SK-N-SH (cell line): Measurements from ENCODE around the gene PADI2.

Source experiments
- EZH2phosphoT487 ChIP-seq: fragments of 200-600 bp; sonication (generic); IDR thresholded peaks from 2 replicates; pipeline ENCODE4 v1.6.1; 2017; ENCODE audit warnings: low read depth, mixed run types, mild to moderate bottlenecking, antibody characterized with exemption, moderate library complexity, borderline replicate concordance
- FOSL2 ChIP-seq: IDR thresholded peaks from 2 replicates; pipeline ENCODE4 v1.4.0; 2012; ENCODE audit warnings: low read depth, mild to moderate bottlenecking, moderate library complexity, borderline replicate concordance
- POLR2AphosphoS5 ChIP-seq: IDR thresholded peaks from 2 replicates; pipeline ENCODE4 v1.6.1; 2012; ENCODE audit warnings: low read depth, low read length
- RAD21 ChIP-seq: IDR thresholded peaks from 2 replicates; pipeline ENCODE4 v1.6.1; 2012; ENCODE audit warnings: mild to moderate bottlenecking, low read length
- RCOR1 ChIP-seq: fragments of 150-350 bp; IDR thresholded peaks from 2 replicates; pipeline ENCODE4 v1.6.1; 2017; ENCODE audit warnings: antibody characterized with exemption, low read length
- TAF1 ChIP-seq: IDR thresholded peaks from 2 replicates; pipeline ENCODE4 v1.6.1; 2012; ENCODE audit warnings: low read depth, mild to moderate bottlenecking, low read length, moderate library complexity, borderline replicate concordance
- USF2 ChIP-seq: fragments of 150-350 bp; IDR thresholded peaks from 2 replicates; pipeline ENCODE4 v1.6.1; 2017; ENCODE audit warnings: antibody characterized with exemption, low read length, low read depth, borderline replicate concordance
- TF ChIP-seq, protein P1 (sequence below): IDR thresholded peaks from 2 replicates; pipeline ENCODE4 v1.4.0; 2012; ENCODE audit warnings: low read depth, borderline replicate concordance
- TF ChIP-seq, protein P2 (sequence below): fragments of 200-600 bp; sonication (generic); IDR thresholded peaks from 2 replicates; pipeline ENCODE4 v1.6.1; 2017; ENCODE audit warnings: antibody characterized with exemption, mild to moderate bottlenecking, moderate library complexity
- TF ChIP-seq, protein P3 (sequence below): IDR thresholded peaks from 2 replicates; pipeline ENCODE4 v1.6.1; 2012; ENCODE audit warnings: mild to moderate bottlenecking, low read depth, low read length, moderate library complexity

- TF ChIP-seq, protein P1, sequence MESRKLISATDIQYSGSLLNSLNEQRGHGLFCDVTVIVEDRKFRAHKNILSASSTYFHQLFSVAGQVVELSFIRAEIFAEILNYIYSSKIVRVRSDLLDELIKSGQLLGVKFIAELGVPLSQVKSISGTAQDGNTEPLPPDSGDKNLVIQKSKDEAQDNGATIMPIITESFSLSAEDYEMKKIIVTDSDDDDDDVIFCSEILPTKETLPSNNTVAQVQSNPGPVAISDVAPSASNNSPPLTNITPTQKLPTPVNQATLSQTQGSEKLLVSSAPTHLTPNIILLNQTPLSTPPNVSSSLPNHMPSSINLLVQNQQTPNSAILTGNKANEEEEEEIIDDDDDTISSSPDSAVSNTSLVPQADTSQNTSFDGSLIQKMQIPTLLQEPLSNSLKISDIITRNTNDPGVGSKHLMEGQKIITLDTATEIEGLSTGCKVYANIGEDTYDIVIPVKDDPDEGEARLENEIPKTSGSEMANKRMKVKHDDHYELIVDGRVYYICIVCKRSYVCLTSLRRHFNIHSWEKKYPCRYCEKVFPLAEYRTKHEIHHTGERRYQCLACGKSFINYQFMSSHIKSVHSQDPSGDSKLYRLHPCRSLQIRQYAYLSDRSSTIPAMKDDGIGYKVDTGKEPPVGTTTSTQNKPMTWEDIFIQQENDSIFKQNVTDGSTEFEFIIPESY: no peak
- TF ChIP-seq, protein P2, sequence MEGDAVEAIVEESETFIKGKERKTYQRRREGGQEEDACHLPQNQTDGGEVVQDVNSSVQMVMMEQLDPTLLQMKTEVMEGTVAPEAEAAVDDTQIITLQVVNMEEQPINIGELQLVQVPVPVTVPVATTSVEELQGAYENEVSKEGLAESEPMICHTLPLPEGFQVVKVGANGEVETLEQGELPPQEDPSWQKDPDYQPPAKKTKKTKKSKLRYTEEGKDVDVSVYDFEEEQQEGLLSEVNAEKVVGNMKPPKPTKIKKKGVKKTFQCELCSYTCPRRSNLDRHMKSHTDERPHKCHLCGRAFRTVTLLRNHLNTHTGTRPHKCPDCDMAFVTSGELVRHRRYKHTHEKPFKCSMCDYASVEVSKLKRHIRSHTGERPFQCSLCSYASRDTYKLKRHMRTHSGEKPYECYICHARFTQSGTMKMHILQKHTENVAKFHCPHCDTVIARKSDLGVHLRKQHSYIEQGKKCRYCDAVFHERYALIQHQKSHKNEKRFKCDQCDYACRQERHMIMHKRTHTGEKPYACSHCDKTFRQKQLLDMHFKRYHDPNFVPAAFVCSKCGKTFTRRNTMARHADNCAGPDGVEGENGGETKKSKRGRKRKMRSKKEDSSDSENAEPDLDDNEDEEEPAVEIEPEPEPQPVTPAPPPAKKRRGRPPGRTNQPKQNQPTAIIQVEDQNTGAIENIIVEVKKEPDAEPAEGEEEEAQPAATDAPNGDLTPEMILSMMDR: peak; percentile 82
- TF ChIP-seq USF2 (no peak), TAF1 (no peak), EZH2phosphoT487 (no peak), POLR2AphosphoS5 (no peak), FOSL2 (no peak), RAD21 (peak; percentile 89), RCOR1 (no peak)
- TF ChIP-seq, protein P3, sequence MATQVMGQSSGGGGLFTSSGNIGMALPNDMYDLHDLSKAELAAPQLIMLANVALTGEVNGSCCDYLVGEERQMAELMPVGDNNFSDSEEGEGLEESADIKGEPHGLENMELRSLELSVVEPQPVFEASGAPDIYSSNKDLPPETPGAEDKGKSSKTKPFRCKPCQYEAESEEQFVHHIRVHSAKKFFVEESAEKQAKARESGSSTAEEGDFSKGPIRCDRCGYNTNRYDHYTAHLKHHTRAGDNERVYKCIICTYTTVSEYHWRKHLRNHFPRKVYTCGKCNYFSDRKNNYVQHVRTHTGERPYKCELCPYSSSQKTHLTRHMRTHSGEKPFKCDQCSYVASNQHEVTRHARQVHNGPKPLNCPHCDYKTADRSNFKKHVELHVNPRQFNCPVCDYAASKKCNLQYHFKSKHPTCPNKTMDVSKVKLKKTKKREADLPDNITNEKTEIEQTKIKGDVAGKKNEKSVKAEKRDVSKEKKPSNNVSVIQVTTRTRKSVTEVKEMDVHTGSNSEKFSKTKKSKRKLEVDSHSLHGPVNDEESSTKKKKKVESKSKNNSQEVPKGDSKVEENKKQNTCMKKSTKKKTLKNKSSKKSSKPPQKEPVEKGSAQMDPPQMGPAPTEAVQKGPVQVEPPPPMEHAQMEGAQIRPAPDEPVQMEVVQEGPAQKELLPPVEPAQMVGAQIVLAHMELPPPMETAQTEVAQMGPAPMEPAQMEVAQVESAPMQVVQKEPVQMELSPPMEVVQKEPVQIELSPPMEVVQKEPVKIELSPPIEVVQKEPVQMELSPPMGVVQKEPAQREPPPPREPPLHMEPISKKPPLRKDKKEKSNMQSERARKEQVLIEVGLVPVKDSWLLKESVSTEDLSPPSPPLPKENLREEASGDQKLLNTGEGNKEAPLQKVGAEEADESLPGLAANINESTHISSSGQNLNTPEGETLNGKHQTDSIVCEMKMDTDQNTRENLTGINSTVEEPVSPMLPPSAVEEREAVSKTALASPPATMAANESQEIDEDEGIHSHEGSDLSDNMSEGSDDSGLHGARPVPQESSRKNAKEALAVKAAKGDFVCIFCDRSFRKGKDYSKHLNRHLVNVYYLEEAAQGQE: no peak
Measured at GRCh38 chr1:17045634-17046333, 73.5 kb downstream of the PADI2 start.
